Testis (tissue), 2 donors: ENCODE results near the gene PLB1.

Experiments used
- CTCF ChIP-seq, 3 experiments: fragments of 450-650 bp in 2 of 3; fragments of 200-600 bp in 1 of 3; sonication (generic) in 1 of 3; IDR thresholded peaks; one replicate each; pipeline ENCODE4 v1.5.1; 2016 to 2019; ENCODE audit warnings: antibody characterized with exemption in 3 of 3, mild to moderate bottlenecking in 2 of 3, moderate library complexity in 1 of 3
- POLR2A ChIP-seq: fragments of 450-650 bp; IDR thresholded peaks from one replicate; pipeline ENCODE4 v1.6.1; 2017; ENCODE audit warnings: antibody characterized with exemption, mild to moderate bottlenecking, moderate library complexity

- TF ChIP-seq CTCF (IDR thresholded peaks at IDR 0.05) (no peak), POLR2A (no peak)
Observed at GRCh38 chr2:28620291-28620793, 124.5 kb downstream of the PLB1 start.
